Ovary (tissue), 3 donors: Measurements from ENCODE around the gene C3.

Experiments used
- CTCF ChIP-seq, 3 donors: fragments of 450-650 bp in 2 of 3; fragments of 200-600 bp in 1 of 3; IDR thresholded peaks; one replicate each; pipeline versions ENCODE4 v1.5.1 to v1.8.0; 2016 to 2022; ENCODE audit warnings: antibody characterized with exemption in 3 of 3, mild to moderate bottlenecking in 1 of 3
- POLR2A ChIP-seq: fragments of 450-650 bp; IDR thresholded peaks from one replicate; pipeline ENCODE4 v1.6.1; 2017; ENCODE audit warnings: antibody characterized with exemption, mild to moderate bottlenecking, moderate library complexity
- donor health status: DM: no; HTN: no; CAD: no.

GRCh38 chr19:6709549-6709948 lies 10.9 kb downstream of the C3 start:
- no peak for TF ChIP-seq CTCF (IDR thresholded peaks at IDR 0.05)
- no peak for TF ChIP-seq POLR2A
